Breast epithelium (tissue), 3 donors: ENCODE data around the gene ILK.

Experiments
- CTCF ChIP-seq, 3 donors: fragments of 450-650 bp; IDR thresholded peaks; one replicate each; pipeline ENCODE4 v1.5.1; 2016 to 2017; ENCODE audit warnings: antibody characterized with exemption in 3 of 3, mild to moderate bottlenecking in 3 of 3, moderate library complexity in 3 of 3
- POLR2AphosphoS5 ChIP-seq, 3 donors: sonication (generic); formaldehyde crosslinking; IDR thresholded peaks; one replicate each; pipeline ENCODE4 v1.6.1; 2017; ENCODE audit warnings: antibody characterized with exemption in 3 of 3

GRCh38 chr11:6608726-6609501 is 5.3 kb downstream of the ILK start:
- TF ChIP-seq CTCF (IDR thresholded peaks at IDR 0.05): no peak
- TF ChIP-seq POLR2AphosphoS5 (IDR thresholded peaks at IDR 0.05): no peak
